Myocyte (in vitro differentiated cells): ENCODE results near the gene UNC5C. TPM values are rescaled to one million over a fixed set of nuclear protein-coding genes. Genes with fewer than 3 reads are reported as not detected.
A peak's percentile ranks its signal among the peaks of the same experiment; 100 is the strongest.

ENCODE experiments used
- DNase-seq: peaks from one replicate; pipeline ENCODE4 v3.0.0-alpha.2; 2012; ENCODE audit warnings: low read depth
- total RNA-seq: library from RNA; depleted of rRNA; stranded (reverse); fragments of >200 nt; gene quantifications from 2 replicates; pipeline ENCODE4 v1.2.3, GENCODE V29; 2014

The UNC5C gene
- total RNA-seq, 1 donor from 2014 or later: 0.35 TPM

GRCh38 chr4:95220205-95221175 lies 328.3 kb downstream of the UNC5C start:
- DNase-seq: no peak

GRCh38 chr4:95219109-95219508 lies 329.7 kb downstream of the UNC5C start:
- DNase-seq: peak; percentile 71

GRCh38 chr4:95217197-95217596 lies 331.6 kb downstream of the UNC5C start:
- no peak for DNase-seq

- DNase-seq: no peak
Measured at GRCh38 chr4:95216636-95217035, 332.1 kb downstream of the UNC5C start.

GRCh38 chr4:95215991-95216605 lies 332.7 kb downstream of the UNC5C start:
- DNase-seq: peak; percentile 52

GRCh38 chr4:95215043-95215442 lies 333.7 kb downstream of the UNC5C start:
- no peak for DNase-seq

- no peak for DNase-seq
Measured at GRCh38 chr4:95214408-95214807, 334.4 kb downstream of the UNC5C start.

- no peak for DNase-seq
Measured at GRCh38 chr4:95213366-95213765, 335.4 kb downstream of the UNC5C start.

DNA sequence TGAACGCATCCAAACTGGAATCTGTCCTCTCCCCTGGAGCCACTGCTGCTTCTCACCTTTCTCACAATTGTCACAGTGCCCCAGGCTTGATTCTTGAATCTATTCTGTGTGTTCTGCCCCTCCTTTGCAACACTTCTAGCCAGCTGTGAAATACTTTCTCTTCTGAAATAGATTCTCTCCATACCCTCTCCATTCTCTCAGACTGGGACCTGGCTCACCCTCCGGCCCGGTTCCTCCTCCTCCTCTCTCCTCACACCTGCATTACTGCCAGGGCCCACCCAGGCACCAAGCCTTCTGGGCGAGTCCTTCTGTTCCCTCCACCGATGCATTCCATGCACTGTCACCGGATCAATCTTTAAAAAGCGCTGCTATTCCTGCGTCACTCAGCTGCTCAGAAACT lies 336.1 kb downstream of the UNC5C start:
- DNase-seq: no peak

DNA sequence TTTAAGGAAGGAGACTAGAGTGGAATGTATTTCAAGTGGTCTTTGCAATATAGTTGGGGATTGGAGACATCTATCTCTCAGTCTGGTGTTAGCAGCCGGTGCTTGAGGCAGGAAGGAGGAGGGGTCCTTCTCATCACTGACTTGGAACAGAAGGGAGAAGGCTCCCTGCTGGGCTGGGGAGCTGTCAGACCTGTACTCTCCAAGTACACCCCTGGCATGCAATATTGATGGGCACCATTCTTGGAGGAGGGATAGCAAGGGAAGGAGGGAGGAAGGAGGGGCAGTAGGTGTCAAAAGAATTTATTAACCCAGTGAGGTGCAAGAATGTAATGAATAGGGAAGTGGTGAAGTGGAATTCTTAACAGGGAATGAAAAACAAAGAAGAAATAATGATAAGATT lies 338.8 kb downstream of the UNC5C start:
- no peak for DNase-seq

DNA sequence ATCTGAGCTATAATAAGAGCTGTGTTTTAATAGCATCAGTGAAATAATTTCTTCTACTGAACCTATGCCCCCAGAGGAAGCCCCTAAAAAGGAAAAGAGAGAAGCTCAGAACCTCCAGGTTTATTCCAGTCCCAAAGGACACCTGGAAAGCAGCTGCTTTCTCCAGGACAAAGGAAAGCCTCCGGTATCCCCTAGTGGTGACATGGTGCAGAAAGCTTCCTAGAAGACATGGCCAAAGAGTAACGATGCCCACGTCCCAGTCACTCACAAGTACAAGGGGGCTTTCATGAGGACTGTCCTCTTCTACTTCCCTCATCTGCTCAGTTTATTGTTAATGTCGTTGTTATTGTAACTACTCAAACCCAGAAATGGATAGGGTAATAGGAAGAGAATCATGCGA lies 343.9 kb downstream of the UNC5C start:
- DNase-seq: no peak

DNA sequence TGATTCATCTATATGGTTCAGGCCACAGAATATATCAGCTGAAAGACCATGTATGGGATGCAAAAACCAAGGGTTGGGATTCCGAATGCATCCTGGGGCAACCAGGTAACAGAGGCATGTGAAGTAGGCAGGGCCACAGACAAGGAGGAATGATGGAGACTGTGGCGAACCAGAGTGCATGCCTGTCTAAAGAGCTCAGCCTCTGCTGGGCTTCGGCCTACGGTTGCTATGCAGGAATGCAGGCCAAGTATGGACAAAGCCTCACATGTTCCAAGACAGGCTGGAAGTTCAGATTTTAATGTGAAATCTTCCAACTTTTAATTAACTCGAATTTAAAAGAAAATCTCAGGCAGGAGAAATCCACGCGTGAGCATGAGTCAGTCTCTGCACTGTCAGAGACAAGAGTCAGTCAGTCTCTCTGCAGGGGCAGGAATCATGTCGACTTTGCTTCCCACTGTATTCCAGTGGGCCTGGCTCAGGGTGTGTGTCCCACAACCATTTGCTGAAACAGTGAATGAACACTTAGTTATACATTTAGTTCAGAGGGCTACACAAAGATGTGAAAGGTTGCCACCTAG lies 344.4 kb downstream of the UNC5C start:
- no peak for DNase-seq

DNA sequence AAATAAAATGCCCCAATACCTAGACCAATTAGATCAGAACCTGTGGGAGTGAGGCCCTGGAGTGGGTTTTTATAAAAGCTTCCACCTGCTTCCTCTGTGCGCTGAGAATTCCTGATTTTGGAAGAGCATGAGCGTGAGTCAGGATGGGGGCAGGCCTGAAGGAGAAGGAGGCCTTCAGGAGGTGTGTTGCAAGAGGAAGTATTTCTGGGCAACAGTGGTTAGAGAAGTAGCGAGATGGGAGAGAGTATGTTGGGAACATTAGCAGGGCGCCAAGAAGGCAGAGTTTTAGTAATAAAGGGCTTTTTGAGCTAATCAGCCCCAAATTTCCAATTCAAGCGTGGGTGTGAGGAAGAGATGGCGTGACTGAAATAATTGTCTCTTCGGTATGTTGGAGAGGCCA lies 349.8 kb downstream of the UNC5C start:
- no peak for DNase-seq

GRCh38 chr4:95197353-95197752 lies 351.4 kb downstream of the UNC5C start:
- no peak for DNase-seq

GRCh38 chr4:95193391-95194224 lies 355.2 kb downstream of the UNC5C start:
- DNase-seq: peak; percentile 48

DNA sequence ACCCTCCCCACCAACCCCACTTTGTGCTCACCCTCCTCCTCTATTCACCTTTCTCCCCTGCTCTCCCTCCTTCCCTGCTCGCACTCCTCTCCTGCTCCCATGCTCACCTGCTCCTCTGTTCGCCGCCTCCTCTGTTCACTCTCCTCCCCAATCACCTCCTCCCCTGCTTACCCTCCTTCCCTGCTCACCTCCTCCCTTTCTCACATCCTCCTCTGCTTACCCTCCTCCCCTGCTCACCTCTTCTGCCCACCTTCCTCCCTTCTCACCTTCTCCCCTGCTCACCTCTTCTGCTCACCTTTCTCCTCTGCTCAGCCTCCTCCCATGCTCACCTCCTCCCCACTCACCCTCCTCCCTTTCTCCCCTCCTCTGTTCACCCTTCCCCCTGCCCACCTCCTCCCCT lies 357.2 kb downstream of the UNC5C start:
- DNase-seq: no peak

DNA sequence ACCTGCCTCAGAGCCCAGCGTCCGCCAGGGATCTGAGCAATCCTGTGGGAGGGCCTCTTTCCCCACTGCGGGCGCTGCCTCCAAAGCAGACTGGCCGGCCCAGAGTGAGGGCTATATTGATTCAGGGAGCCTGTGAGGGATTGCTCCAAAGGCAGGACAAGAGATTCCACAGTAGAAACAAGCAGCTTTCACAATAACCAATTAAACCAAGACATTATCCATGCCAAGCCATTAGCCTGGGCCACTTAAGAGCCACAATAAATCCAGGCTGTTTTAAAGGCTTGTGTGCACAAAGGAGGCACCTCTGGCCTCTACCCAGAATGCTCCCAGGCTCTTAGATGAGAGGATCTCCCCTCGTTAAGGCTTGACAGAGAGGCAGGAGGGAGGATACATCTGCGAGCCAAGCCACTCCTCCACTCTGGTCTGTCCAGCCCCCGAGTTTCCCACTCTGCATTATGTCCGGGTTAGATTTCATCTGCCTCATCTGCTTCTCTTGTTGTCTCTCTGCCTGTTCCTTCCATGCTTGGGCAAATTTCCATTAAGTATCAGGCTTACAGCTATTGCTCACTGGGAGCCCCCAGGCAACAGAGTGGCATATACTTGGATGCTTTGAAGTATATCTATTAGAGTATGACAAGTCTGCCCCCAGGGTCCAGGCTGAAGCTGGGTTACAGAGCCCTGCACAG lies 357.9 kb downstream of the UNC5C start:
- DNase-seq: peak; percentile 23

DNA sequence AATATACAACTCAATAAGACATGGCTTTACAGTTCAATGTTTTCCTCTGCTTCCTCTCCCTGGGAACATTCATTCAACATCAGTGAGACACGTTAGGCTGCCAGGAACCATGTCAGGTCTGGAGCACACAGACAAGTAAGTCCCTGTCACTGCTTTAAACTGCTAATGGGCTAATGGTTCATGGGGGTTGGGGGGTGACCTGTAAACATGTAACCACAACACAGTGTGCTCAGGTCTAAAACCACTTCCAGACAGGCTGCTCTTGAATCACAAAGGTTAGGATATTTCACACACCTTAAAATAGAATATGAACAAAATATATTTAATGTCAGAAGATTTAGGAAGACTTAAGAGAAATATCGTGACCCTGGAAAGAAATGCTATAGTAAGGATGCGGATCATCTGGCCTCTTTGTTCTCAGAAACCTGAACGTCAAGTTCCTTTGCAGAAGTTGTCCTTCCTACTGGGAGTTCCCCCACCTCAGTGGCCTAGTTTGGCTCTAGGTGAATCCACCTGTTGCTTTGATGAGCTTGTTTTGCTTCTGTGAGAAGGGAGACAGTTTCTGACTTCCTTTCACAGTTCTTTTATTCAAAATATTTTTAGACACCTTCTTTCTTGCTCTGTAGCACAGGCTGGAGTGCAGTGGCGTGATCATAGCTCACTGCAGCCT lies 359.9 kb downstream of the UNC5C start:
- DNase-seq: no peak

DNA sequence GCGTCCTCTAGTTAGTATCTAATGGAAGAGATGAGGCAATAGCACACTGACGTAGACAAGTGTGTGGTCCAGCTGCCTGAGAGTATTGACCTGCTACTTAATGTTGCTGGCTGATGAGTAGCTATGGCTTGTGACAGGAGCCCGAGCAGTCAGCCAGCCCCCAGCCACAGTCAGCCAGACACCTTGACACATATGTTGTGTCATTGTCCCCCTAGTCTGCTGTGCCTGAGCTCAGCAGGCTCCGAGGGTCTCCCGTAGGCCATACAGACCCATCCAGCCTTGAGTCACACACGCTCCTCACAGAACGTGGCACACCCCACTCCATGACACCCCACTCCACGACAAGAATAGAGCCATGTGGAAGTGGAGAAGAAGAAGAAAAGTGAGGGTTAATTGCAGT lies 362.1 kb downstream of the UNC5C start:
- no peak for DNase-seq
